AG20443 (cell line): ENCODE data around the gene C19orf25.

Experiments
- DNase-seq: peaks from one replicate; pipeline ENCODE4 v3.0.0; 2012; ENCODE audit warnings: low spot score, mixed read lengths

The C19orf25 gene

GRCh38 chr19:1466461-1467214 lies 12.4 kb downstream of the C19orf25 start:
- no peak for DNase-seq

- DNase-seq = no peak
These were observed 13.0 kb downstream of the C19orf25 start for GRCh38 chr19:1466018-1466460.

- DNase-seq = peak; percentile 76
These were observed 13.6 kb downstream of the C19orf25 start for GRCh38 chr19:1465191-1466016.

GRCh38 chr19:1461862-1462261 lies 17.2 kb downstream of the C19orf25 start:
- no peak for DNase-seq

- DNase-seq = no peak
These were observed 18.7 kb downstream of the C19orf25 start for GRCh38 chr19:1460033-1460995.

GRCh38 chr19:1459479-1459878 lies 19.5 kb downstream of the C19orf25 start:
- no peak for DNase-seq

- DNase-seq = no peak
These were observed 21.1 kb downstream of the C19orf25 start for GRCh38 chr19:1457892-1458291.

- DNase-seq = no peak
These were observed 21.8 kb downstream of the C19orf25 start for GRCh38 chr19:1457031-1457739.

GRCh38 chr19:1456121-1456900 lies 22.7 kb downstream of the C19orf25 start:
- DNase-seq = no peak

GRCh38 chr19:1455336-1456120 lies 23.5 kb downstream of the C19orf25 start:
- DNase-seq = peak; percentile 78

- no peak for DNase-seq
These were observed 24.0 kb downstream of the C19orf25 start for GRCh38 chr19:1455002-1455335.

- DNase-seq = peak; percentile 77
These were observed 25.3 kb downstream of the C19orf25 start for GRCh38 chr19:1453525-1454364.

GRCh38 chr19:1452802-1453524 lies 26.1 kb downstream of the C19orf25 start:
- no peak for DNase-seq

- no peak for DNase-seq
These were observed 26.9 kb downstream of the C19orf25 start for GRCh38 chr19:1451916-1452801.

GRCh38 chr19:1450735-1451731 lies 28.0 kb downstream of the C19orf25 start:
- DNase-seq = no peak
